ENCODE measurements around the gene TCP1.
A peak's percentile ranks its signal among the peaks of the same experiment; 100 is the strongest.

TCP1 gene

DNA sequence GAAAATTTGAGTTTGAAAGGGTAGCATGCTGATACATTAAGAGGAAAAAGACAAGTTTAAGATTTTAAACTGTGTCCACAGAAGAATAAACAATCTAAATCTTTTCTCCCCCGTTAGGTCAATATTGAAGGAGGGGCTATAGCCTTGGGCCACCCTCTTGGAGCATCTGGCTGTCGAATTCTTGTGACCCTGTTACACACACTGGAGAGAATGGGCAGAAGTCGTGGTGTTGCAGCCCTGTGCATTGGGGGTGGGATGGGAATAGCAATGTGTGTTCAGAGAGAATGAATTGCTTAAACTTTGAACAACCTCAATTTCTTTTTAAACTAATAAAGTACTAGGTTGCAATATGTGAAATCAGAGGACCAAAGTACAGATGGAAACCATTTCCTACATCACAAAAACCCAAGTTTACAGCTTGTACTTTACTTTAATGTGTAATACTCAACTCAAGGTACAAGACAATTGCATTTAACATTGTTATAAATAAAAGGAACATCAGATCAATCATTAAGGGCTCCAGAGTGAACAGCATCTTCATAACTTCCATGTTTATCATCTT lies 10.8 kb downstream of the TCP1 start:
- DNase-seq (ENCODE audit: extremely low spot score, insufficient read length, low read depth) (no peak), FAIRE-seq (peak; percentile 42)

GRCh38 chr6:159778131-159778530 lies 11.3 kb downstream of the TCP1 start:
- DNase-seq (ENCODE audit: extremely low spot score, insufficient read length, low read depth) (no peak), FAIRE-seq (no peak)

GRCh38 chr6:159777240-159777904 lies 12.0 kb downstream of the TCP1 start:
- peak; percentile 24 for FAIRE-seq
- no peak for DNase-seq (ENCODE audit: extremely low spot score, insufficient read length, low read depth)

DNA sequence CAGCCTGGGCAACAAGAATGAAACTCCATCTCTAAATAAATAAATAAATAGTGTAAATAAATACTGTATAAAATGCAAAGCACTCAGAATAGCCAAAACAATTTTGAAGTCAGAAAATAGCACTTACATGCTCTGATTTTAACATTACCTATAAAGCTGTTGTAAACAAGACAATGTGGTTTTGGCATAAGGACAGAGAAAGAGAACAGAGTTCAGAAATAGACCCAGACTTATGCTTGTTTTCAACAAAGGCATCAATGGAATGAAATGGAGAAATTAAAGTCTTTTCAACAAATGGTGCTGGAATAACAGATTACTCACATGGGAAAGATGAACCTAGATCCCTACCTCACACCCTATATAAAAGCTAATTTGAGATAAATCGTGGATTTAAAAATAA lies 17.2 kb downstream of the TCP1 start:
- FAIRE-seq: no peak
- DNase-seq (ENCODE audit: extremely low spot score, insufficient read length, low read depth): no peak

- DNase-seq (ENCODE audit: extremely low spot score, insufficient read length, low read depth) (no peak), FAIRE-seq (no peak)
Observed at GRCh38 chr6:159769470-159769869, 19.9 kb downstream of the TCP1 start.

DNA sequence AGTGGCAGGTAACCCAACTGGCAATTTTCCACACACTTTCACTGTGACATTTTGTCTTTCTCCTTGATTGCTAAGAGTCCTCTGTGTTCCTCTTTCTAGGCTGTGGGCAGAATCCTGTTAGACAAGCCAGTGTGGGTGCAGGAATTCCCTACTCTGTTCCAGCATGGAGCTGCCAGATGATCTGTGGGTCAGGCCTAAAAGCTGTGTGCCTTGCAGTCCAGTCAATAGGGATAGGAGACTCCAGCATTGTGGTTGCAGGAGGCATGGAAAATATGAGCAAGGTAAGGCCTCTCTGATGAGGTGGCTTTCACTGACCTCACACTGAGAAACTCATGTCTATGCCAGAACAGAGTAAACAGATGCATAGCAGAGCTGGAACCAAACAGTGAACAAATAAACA lies 22.5 kb downstream of the TCP1 start:
- DNase-seq (ENCODE audit: extremely low spot score, insufficient read length, low read depth) (no peak), FAIRE-seq (no peak)

DNA sequence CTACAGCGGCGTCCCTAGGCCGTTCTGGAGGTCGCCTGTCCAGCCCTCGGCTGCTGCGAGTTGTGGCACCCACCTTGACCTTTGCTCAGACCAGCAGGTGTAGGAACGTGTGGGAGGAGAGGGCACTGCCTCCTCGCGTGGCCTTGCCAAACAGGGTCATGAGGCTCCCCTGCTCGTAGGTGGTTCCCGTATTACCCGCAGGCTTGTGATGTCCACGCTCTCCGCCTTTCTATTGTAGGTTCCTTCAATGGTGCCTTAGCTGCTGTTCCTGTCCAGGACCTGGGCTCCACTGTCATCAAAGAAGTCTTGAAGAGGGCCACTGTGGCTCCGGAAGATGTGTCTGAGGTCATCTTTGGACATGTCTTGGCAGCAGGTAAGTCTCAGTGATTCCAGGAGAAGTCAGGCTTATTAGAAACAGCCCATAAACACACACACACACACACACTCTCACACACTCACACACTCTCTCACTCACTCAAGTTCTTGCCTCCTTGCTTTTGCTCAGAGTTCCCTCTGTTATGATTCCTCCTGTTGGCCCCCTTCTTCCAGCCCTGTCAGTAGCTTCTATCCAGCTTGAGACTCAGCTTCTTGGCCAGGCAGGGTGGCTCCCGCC lies 26.6 kb downstream of the TCP1 start:
- peak; percentile 4 for DNase-seq (ENCODE audit: extremely low spot score, insufficient read length, low read depth)

DNA sequence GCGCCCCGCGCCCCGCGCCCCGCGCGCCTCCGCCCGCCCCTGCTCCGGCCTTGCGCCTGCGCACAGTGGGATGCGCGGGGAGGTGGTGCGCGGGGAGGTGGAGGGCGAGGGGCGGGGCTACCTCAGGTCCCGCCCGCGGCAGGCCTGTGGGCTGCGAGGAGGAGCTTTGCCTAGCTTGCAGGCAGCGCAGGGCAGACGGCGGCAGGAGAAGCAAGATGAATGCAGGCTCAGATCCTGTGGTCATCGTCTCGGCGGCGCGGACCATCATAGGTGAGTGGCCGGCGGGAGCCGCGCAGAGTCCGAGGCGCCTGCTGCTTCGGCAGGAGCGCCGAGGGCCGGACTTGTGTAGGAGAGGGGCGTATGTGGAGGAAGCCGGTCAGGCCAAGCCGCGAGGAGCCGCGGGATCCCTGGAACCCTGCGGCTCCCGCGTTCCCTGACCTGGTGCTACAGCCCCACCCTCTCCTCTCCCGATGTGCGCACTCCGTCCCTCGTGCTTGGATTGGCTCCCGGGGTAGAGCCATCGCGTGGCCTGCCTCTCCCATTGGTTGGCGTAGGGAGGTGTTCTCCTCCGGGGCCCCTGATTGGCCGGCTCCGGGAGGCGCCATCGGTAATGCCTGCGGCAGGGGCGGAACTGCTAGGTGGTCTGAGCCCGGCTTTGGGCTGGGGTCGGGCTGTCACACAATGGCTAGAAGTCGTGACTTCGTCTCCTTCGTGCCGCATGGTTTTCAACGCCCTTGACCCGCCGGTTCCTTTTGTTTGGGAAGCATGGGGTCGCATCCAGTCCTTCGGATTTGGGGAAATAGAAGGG lies 27.3 kb downstream of the TCP1 start, which contains the start of gene ACAT2:
Gene ACAT2, plus strand, starts transcription at position 173 of the 808 bp plus-strand sequence. Its CDS starts 43 bp downstream, at position 216.
- DNase-seq (ENCODE audit: extremely low spot score, insufficient read length, low read depth) (peak; percentile 95), FAIRE-seq (peak; percentile 97)

More for the DNA sequence above, 26.6 kb downstream of the TCP1 start:
- FAIRE-seq: peak; percentile 53

- DNase-seq (ENCODE audit: extremely low spot score, insufficient read length, low read depth): peak; percentile 3
- no peak for FAIRE-seq
Observed at GRCh38 chr6:159761129-159761872, 28.1 kb downstream of the TCP1 start.

DNA sequence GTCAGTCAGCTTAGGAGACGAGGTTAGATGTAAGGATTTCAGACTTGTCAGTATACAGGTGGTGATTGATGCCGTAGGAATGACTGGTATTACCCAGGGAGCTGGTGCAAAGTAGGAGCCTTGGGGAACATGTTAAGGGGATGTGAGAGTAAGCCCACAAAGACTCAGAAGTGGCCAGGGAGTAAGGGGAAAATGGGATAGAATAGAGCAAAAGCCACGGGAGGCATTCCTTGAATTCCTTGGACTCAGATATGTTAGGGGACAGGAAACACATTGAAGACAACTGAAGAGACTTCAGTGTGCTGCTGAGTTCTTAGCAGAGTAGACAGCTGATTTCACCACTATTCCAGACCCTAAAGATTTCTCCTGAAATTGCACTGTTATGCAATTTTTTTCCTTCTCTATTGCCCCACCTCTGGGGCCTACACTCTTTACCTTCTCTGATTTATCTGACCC lies 28.8 kb downstream of the TCP1 start:
- no peak for DNase-seq (ENCODE audit: extremely low spot score, insufficient read length, low read depth)
- FAIRE-seq: no peak

- DNase-seq (ENCODE audit: extremely low spot score, insufficient read length, low read depth): no peak
- FAIRE-seq: no peak
Observed at GRCh38 chr6:159759645-159760044, 29.8 kb downstream of the TCP1 start.

DNA sequence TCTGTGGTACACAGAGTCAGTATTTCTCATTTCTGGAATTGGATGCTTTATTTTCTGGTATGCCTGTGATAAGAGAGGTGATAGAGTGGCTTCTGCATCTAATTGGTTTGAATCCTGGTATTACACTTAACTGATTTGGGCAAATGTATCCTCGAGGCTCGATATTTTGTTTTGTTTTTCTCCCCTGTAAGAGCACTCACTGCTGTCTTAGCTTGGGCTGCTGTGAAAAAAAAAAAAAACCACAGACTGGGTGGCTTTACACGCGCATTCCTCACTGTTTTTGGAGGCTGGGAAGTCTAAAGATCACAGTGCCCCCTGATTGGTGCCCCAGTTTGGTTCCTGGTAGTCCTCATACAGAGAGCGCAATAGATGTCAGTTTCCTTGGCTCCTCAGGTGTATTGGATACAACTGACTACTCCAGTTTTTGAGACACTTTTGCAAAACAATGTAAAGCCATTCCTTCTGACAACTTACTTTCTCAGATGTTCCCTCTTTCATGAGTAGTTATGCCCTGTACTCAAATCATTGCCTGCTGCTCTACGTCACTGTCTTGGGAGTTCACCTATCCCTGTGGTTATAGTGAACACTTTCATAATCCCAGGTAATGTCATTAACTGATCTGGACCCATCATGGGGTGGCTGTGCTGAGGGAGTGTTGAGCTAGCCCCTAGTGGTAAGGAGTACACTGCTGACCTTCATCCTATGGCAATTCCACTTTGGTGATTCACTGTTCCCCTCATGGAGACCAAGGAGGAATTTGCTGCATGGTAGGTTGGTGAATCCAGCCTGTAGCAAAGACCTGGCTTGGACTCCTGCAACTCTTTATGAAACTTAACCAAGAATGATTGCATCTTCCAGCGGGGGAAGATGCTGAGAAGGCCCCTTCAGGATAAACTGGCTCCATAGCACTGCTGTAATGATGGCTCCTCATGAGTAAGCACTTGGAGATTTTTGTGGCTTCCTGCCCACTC lies 31.1 kb downstream of the TCP1 start:
- DNase-seq (ENCODE audit: extremely low spot score, insufficient read length, low read depth) (no peak), FAIRE-seq (no peak)

DNA sequence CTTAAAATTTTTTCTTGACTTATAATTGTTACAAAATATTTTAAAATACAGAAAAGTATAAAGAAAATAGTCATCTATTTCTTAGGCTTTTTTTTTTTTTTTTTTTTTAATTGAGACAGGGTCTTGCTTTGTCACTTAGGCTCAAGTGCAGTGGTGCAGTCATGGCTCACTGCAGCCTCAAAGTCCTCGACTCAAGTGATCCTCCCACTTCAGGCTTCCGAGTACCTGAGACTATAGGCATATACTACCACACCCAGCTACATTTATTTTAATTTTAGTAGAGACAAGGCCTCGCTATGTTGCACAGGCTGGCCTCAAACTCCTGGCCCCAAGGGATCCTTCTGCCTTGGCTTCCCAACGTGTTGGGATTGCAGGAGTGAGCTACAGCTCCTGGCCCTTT lies 32.9 kb downstream of the TCP1 start:
- DNase-seq (ENCODE audit: extremely low spot score, insufficient read length, low read depth) (no peak), FAIRE-seq (no peak)

GRCh38 chr6:159754959-159755914 lies 34.2 kb downstream of the TCP1 start:
- DNase-seq (ENCODE audit: extremely low spot score, insufficient read length, low read depth): no peak
- no peak for FAIRE-seq

GRCh38 chr6:159754401-159754800 lies 35.0 kb downstream of the TCP1 start:
- no peak for FAIRE-seq
- no peak for DNase-seq (ENCODE audit: extremely low spot score, insufficient read length, low read depth)

DNA sequence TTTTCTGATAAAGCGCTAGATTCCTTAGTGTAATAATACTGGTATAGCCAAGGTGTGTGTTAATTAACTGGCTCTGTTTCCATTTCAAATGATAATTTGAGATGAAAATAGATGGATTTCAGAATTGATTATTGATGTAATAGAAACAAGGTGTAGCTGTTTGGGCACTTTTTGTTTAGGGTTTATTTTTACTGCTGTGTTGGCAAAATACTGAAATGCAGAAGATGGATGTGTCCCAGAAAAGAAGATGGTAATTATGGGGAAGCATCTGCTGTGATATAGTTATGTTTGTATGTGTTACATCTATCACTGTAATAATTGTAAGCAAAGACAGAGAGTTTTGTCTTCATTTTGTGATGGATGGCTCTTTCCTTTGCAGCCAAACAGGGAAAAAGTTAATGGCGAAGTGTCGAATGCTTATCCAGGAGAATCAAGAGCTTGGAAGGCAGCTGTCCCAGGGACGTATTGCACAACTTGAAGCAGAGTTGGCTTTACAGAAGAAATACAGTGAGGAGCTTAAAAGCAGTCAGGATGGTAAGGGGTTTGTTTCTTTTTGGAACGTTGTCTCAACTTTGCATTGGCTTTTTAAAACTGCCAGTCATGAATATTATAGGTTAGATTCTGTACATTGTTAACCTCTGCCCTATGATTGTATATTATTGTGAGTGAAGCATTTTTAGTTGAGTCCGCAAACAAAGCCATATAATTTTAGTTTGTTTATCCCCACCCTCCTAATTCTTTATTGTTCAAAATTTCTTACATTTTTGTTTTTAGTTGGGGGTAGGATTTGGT lies 36.1 kb downstream of the TCP1 start:
- FAIRE-seq: no peak

DNA sequence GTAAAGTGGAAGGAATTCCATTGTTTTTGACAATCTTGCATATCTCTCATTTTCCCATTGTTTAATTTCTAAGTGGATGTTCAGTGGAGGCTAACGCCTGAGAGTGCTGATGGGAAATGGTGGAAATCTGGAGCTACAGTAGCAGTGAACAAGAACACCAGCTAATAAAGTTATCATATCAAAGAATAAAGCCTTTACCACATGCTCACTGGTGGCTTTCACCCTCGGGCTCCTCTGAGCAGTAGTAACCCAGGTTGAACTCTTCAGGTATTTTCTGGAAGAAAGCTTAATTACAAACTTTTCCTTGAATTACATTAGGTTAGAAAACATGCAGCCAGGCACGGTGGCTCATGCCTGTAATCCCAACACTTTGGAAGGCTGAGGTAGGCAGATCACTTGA lies 38.0 kb downstream of the TCP1 start:
- no peak for DNase-seq (ENCODE audit: extremely low spot score, insufficient read length, low read depth)

More for the DNA sequence above, 36.1 kb downstream of the TCP1 start:
- DNase-seq (ENCODE audit: extremely low spot score, insufficient read length, low read depth): no peak

More for the DNA sequence above, 38.0 kb downstream of the TCP1 start:
- no peak for FAIRE-seq

Data from GM18507 (cell line).